Stomach (tissue), 4 donors: ENCODE measurements around the gene TANGO6.

Source experiments
- EP300 ChIP-seq: sonication (generic); formaldehyde crosslinking; IDR thresholded peaks from one replicate; pipeline ENCODE4 v1.6.1; 2017; ENCODE audit warnings: antibody characterized with exemption
- POLR2AphosphoS5 ChIP-seq, 3 donors: sonication (generic); formaldehyde crosslinking; IDR thresholded peaks; one replicate each; pipeline ENCODE4 v1.6.1; 2016; ENCODE audit warnings: antibody characterized with exemption in 3 of 3
- TF ChIP-seq, protein P1 (sequence below), 7 experiments: fragments of 450-650 bp in 4 of 7; fragments of 200-600 bp in 3 of 7; sonication (generic) in 3 of 7; IDR thresholded peaks; one replicate each; pipeline ENCODE4 v1.5.1; 2016 to 2019; ENCODE audit warnings: antibody characterized with exemption in 7 of 7, control low read depth in 2 of 7, mild to moderate bottlenecking in 1 of 7

DNA sequence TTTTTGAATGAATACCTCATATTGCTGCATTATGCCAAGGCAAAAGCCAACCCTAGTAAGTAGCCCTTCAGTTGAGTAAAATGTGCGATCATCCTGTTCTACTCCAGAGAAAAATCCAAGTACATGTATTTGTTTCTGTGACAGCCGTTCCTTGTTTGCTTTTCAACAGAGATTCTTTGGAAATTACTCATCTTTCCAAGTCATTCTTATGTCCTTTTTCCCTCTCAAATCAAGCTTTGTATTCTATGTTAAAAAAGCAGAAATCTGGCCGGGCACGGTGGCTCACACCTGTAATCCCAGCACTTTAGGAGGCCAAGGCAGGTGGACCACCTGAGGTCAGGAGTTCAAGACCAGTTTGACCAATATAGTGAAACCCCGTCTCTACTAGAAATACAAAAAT lies 149.2 kb downstream of the TANGO6 start:
- TF ChIP-seq, protein P1, sequence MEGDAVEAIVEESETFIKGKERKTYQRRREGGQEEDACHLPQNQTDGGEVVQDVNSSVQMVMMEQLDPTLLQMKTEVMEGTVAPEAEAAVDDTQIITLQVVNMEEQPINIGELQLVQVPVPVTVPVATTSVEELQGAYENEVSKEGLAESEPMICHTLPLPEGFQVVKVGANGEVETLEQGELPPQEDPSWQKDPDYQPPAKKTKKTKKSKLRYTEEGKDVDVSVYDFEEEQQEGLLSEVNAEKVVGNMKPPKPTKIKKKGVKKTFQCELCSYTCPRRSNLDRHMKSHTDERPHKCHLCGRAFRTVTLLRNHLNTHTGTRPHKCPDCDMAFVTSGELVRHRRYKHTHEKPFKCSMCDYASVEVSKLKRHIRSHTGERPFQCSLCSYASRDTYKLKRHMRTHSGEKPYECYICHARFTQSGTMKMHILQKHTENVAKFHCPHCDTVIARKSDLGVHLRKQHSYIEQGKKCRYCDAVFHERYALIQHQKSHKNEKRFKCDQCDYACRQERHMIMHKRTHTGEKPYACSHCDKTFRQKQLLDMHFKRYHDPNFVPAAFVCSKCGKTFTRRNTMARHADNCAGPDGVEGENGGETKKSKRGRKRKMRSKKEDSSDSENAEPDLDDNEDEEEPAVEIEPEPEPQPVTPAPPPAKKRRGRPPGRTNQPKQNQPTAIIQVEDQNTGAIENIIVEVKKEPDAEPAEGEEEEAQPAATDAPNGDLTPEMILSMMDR (IDR thresholded peaks at IDR 0.05), result no peak
- no peak for TF ChIP-seq POLR2AphosphoS5 (IDR thresholded peaks at IDR 0.05)
- TF ChIP-seq EP300, result no peak
